ENCODE measurements around the gene IFITM1. TPM values are rescaled to one million over a fixed set of nuclear protein-coding genes. Genes with fewer than 3 reads are reported as not detected.
"Not testable (repeated sequence)": the region's sequence is repeated elsewhere in the genome, so short reads cannot be mapped to it uniquely, and the experiment has no call there.

Gene IFITM1
- total and polyA plus RNA-seq, 4 donors: 46.7 to 311 (median 183) TPM

DNA sequence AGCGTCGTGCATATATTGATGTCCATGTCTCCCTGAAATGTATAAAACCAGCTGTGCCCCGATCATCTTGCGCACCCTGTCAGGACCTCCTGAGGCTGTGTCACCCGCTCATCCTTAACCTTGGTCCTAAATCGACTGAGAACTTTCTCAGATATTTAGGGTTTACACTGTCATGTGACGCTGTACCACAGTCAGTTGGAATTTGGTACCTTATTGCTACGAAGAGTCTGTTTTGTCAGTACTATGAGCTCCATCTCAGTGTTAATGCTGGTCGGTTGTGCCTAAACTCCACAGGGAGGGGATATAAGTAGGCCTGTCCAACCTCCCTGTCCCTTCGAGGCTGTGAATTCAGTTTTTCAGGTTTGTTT lies 8.0 kb upstream of the IFITM1 start:
- no peak overlapping the region for H3K4me3 ChIP-seq (ENCODE audit: low read length in 2 of 2)
- no peaks in the 10 kb centered on the region for H3K9me3 ChIP-seq (ENCODE audit: control insufficient read depth, low read length)
- no peaks in the 10 kb centered on the region for H3K27me3 ChIP-seq (ENCODE audit: control insufficient read depth in 1 of 2, insufficient read depth in 2 of 2, low read length in 1 of 2)
- ATAC-seq (ENCODE audit: low FRiP score): no peak
- intact Hi-C loops (cut with DNase I): loop anchor here (5.0 to 10.0 kb wide), 2 partner anchors 46 to 71 kb away; partner anchors contain the start of genes PSMD13 (in 1 of the 2) and SIRT3 (in 1 of the 2)
- WGBS, 2 donors: 92 to 93% methylated on average over 10 of the region's 10 CpGs
- H3K27ac ChIP-seq (ENCODE audit: low read depth in 1 of 2, low read length in 2 of 2): no peak overlapping the region
- H3K4me1 ChIP-seq (ENCODE audit: control insufficient read depth in 1 of 2, insufficient read depth in 2 of 2, low read length in 2 of 2): no peaks in the 10 kb centered on the region
- DNase-seq: no peak
- no peaks in the 10 kb centered on the region for H3K36me3 ChIP-seq (ENCODE audit: control insufficient read depth in 1 of 2, insufficient read depth in 2 of 2, low read length in 1 of 2)

- Histone ChIP-seq H3K4me1 (ENCODE audit: control insufficient read depth in 1 of 2, insufficient read depth in 2 of 2, low read length in 2 of 2) (no peaks in the 10 kb centered on the region), H3K4me3 (ENCODE audit: low read length in 2 of 2) (no peak overlapping the region), H3K27ac (ENCODE audit: low read depth in 1 of 2, low read length in 2 of 2) (no peak overlapping the region), H3K9me3 (ENCODE audit: control insufficient read depth, low read length) (no peaks in the 10 kb centered on the region), H3K27me3 (ENCODE audit: control insufficient read depth in 1 of 2, insufficient read depth in 2 of 2, low read length in 1 of 2) (no peaks in the 10 kb centered on the region), H3K36me3 (ENCODE audit: control insufficient read depth in 1 of 2, insufficient read depth in 2 of 2, low read length in 1 of 2) (no peaks in the 10 kb centered on the region)
- WGBS, 2 donors: 96 to 98% methylated on average over 17 of the region's 17 CpGs
- ATAC-seq (ENCODE audit: low FRiP score) (no peak), DNase-seq (no peak)
- intact Hi-C loops (cut with DNase I): loop anchor here (5.0 to 10.0 kb wide), 2 partner anchors 45 to 72 kb away; partner anchors contain the start of genes PSMD13 (in 1 of the 2) and SIRT3 (in 1 of the 2)
These were observed 7.0 kb upstream of the IFITM1 start for GRCh38 chr11:306645-307371.

DNA sequence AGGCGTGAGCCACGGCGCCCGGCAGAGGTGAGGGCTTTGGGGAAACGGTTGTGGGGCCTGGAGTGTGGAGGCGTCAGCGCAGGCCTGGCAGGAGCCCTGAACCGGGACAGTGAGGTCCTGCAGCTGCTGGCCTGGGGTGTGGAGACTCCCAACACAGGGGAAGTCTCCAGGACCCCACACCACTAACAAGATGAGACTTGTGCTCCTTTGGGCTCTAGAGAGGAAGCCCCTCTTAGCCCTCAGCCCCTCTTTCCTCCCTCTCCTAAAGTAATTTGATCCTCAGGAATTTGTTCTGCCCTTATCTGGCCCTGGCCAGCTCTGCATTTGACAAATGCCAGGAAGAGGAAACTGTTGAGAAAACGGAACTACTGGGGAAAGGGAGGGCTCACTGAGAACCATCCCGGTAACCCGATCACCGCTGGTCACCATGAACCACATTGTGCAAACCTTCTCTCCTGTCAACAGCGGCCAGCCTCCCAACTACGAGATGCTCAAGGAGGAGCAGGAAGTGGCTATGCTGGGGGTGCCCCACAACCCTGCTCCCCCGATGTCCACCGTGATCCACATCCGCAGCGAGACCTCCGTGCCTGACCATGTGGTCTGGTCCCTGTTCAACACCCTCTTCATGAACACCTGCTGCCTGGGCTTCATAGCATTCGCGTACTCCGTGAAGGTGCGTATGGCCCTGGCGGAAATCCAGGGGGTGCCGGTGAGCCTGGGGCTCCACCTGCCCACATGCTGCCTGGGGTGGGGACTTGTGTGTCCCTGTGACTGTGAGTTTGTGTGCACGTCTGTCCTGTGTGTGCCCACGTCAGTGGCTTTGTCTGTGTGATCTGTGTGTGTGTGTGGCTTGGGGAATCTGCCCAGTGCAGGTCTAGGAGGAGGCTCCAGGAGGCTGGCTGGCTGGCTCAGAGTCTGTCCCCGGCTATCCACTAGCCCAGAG lies 5.8 kb upstream of the IFITM1 start, which contains the start of gene IFITM2:
Gene IFITM2 (plus strand): TSS at position 51 of the 943 bp plus-strand sequence. CDS start 377 bp downstream, at position 428.
- peak; percentile 75 for ATAC-seq (ENCODE audit: low FRiP score)
- H3K9me3 ChIP-seq (ENCODE audit: control insufficient read depth, low read length); H3K4me1 ChIP-seq (ENCODE audit: control insufficient read depth in 1 of 2, insufficient read depth in 2 of 2, low read length in 2 of 2); H3K36me3 ChIP-seq (ENCODE audit: control insufficient read depth in 1 of 2, insufficient read depth in 2 of 2, low read length in 1 of 2); H3K27me3 ChIP-seq (ENCODE audit: control insufficient read depth in 1 of 2, insufficient read depth in 2 of 2, low read length in 1 of 2): not testable (repeated sequence)
- WGBS, 2 donors: 10 to 18% methylated on average over 21 to 28 of the region's 28 CpGs
- intact Hi-C loops (cut with DNase I): loop anchor here (2.0 to 10.0 kb wide), 3 partner anchors 44 to 73 kb away; partner anchors contain the start of genes PSMD13 (in 1 of the 2) and SIRT3 (in 1 of the 2)
- DNase-seq: peak; percentile 86 to 90
- H3K4me3 ChIP-seq (ENCODE audit: low read length in 2 of 2): peak within 1 kb of the TSS in 1 of 2 donors; percentile 76
- peak within 1 kb of the TSS; percentile 10 to 34 for H3K27ac ChIP-seq (ENCODE audit: low read depth in 1 of 2, low read length in 2 of 2)

DNA sequence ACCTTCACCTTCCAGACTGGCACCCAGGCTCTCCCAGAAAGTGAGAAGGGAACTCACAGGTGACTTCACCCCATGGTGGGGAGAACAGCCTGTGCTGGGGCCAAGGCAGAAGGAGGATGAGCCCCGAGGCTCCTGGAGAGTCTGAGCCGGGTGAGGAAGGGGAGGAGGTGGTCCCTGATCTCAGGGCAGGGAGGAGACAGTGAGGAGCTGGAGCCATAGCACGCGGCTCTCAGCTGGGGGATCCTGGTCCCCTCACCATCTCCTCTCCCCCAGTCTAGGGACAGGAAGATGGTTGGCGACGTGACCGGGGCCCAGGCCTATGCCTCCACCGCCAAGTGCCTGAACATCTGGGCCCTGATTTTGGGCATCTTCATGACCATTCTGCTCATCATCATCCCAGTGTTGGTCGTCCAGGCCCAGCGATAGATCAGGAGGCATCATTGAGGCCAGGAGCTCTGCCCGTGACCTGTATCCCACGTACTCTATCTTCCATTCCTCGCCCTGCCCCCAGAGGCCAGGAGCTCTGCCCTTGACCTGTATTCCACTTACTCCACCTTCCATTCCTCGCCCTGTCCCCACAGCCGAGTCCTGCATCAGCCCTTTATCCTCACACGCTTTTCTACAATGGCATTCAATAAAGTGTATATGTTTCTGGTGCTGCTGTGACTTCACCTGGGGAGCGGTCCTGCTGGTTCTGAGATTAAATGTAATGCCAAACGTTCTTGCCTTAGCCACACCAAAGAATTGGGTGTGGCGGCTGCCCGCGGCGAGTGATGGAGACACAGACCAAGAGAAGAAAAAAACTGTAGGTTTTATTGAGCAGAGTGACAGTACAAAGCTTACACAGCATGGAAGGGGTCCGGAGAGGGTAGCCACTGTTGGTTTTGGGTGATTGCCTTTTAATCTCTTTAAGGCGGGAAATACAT lies 4.8 kb upstream of the IFITM1 start:
- Histone ChIP-seq H3K27ac (ENCODE audit: low read depth in 1 of 2, low read length in 2 of 2) (peak overlapping the region in 1 of 2 donors; percentile 12), H3K4me3 (ENCODE audit: low read length in 2 of 2) (peak overlapping the region in 1 of 2 donors; percentile 46)
- H3K36me3 ChIP-seq (ENCODE audit: control insufficient read depth in 1 of 2, insufficient read depth in 2 of 2, low read length in 1 of 2); H3K9me3 ChIP-seq (ENCODE audit: control insufficient read depth, low read length); H3K4me1 ChIP-seq (ENCODE audit: control insufficient read depth in 1 of 2, insufficient read depth in 2 of 2, low read length in 2 of 2); DNase-seq; H3K27me3 ChIP-seq (ENCODE audit: control insufficient read depth in 1 of 2, insufficient read depth in 2 of 2, low read length in 1 of 2): not testable (repeated sequence)
- peak; percentile 2 for ATAC-seq (ENCODE audit: low FRiP score)
- WGBS, 2 donors: 73% methylated on average over 21 to 24 of the region's 24 CpGs
- intact Hi-C loops (cut with DNase I): loop anchor here (2.0 to 10.0 kb wide), 3 partner anchors 43 to 74 kb away; partner anchors contain the start of genes PSMD13 (in 1 of the 2) and SIRT3 (in 1 of the 2)

GRCh38 chr11:309979-310572 lies 3.8 kb upstream of the IFITM1 start:
- H3K27me3 ChIP-seq (ENCODE audit: control insufficient read depth in 1 of 2, insufficient read depth in 2 of 2, low read length in 1 of 2); DNase-seq; H3K4me1 ChIP-seq (ENCODE audit: control insufficient read depth in 1 of 2, insufficient read depth in 2 of 2, low read length in 2 of 2); H3K36me3 ChIP-seq (ENCODE audit: control insufficient read depth in 1 of 2, insufficient read depth in 2 of 2, low read length in 1 of 2); H3K9me3 ChIP-seq (ENCODE audit: control insufficient read depth, low read length): not testable (repeated sequence)
- H3K27ac ChIP-seq (ENCODE audit: low read depth in 1 of 2, low read length in 2 of 2): peak overlapping the region in 1 of 2 donors; percentile 13
- peak overlapping the region; percentile 39 to 46 for H3K4me3 ChIP-seq (ENCODE audit: low read length in 2 of 2)
- peak; percentile 5 for ATAC-seq (ENCODE audit: low FRiP score)
- WGBS, 2 donors: 0 to 2% methylated on average over 5 of the region's 18 CpGs
- intact Hi-C loops (cut with DNase I): loop anchor here (2.0 to 10.0 kb wide), 3 partner anchors 42 to 75 kb away; partner anchors contain the start of genes PSMD13 (in 1 of the 2) and SIRT3 (in 1 of the 2)

DNA sequence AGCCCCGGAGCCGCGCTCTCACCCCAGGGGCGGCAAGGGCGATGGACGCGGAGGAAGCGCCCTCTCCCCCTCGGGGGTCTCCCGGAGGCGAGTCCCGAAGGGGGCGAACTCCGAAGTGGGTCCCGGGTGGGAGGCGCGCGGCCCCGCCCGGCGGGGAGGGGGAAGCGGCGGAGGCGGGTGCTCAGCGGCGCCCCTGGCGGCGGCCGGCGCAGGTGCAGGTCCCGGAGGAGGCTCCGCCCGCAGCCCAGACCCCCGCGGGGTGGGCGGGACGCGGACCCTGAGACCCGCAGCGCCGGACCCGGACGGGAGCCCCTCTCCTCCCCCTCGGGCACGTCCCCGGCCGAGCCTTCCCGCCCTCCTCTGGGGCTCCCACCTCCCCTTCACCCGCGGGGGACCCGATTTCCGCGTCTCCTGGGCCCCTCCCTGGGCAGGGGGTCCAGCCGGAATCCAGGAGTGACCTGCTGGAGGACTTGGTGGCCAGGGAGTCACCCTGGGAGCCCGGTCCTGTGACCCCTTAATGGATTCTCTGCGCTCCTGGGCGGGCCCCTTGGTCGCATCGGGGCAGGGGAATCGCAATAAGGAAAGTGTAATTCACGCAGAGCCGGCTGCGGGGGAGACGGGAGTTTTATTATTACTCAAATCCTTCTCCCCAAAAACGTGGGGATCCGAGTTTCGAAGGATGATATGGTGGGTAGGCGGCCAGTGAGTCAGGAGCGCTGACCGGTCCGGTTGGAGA lies 2.7 kb upstream of the IFITM1 start:
- H3K4me1 ChIP-seq (ENCODE audit: control insufficient read depth in 1 of 2, insufficient read depth in 2 of 2, low read length in 2 of 2); H3K36me3 ChIP-seq (ENCODE audit: control insufficient read depth in 1 of 2, insufficient read depth in 2 of 2, low read length in 1 of 2); H3K27me3 ChIP-seq (ENCODE audit: control insufficient read depth in 1 of 2, insufficient read depth in 2 of 2, low read length in 1 of 2); H3K4me3 ChIP-seq (ENCODE audit: low read length in 2 of 2); H3K9me3 ChIP-seq (ENCODE audit: control insufficient read depth, low read length); H3K27ac ChIP-seq (ENCODE audit: low read depth in 1 of 2, low read length in 2 of 2); DNase-seq; intact Hi-C loops (cut with DNase I): not testable (repeated sequence)
- peak; percentile 87 for ATAC-seq (ENCODE audit: low FRiP score)
- 2 to 11% methylated on average over 5 to 10 of the region's 71 CpGs for WGBS, 2 donors

DNA sequence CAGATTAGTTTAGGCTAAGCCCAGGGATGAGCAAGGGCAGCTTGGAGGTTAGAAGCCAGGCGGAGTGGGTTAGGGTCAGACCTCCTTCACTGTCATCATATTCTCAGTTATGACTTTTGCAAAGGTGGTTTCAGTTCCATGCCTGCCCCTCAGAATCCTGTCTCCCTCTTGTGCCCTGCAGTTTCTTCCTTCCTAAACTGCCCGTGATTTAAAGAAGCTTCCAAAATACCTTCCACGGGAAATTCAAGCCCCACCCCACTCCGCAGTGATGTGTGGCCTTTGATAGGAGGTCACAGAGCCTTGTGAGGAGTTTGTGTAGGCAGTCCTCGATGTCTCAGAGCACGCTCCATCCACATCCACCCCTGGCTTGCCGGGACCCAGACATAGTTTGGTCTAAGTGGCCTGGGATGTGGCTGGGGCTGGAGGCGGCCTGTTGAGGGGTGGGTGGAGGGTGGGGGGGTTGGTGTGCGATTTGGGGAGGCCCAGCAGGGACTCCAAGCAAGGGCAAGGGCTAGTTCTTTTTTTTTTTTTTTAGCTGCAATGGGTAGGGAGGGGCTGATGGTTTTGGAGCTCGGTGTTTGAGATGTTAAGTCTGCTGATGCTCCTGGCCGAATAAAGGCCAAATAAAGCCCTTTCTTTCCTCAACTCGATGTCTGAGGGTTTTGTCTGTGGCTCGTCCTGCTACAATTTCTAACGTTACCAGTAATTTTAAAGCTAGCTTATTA lies 1.6 kb upstream of the IFITM1 start:
- intact Hi-C loops (cut with DNase I): no loop called here
- H3K4me1 ChIP-seq (ENCODE audit: control insufficient read depth in 1 of 2, insufficient read depth in 2 of 2, low read length in 2 of 2): no peaks in the 10 kb centered on the region
- WGBS, 2 donors: 78 to 82% methylated on average over 14 of the region's 14 CpGs
- no peaks in the 10 kb centered on the region for H3K9me3 ChIP-seq (ENCODE audit: control insufficient read depth, low read length)
- no peak overlapping the region for H3K27ac ChIP-seq (ENCODE audit: low read depth in 1 of 2, low read length in 2 of 2)
- DNase-seq: peak in 1 of 2 donors; percentile 41
- H3K36me3 ChIP-seq (ENCODE audit: control insufficient read depth in 1 of 2, insufficient read depth in 2 of 2, low read length in 1 of 2): no peaks in the 10 kb centered on the region
- no peak overlapping the region for H3K4me3 ChIP-seq (ENCODE audit: low read length in 2 of 2)
- ATAC-seq (ENCODE audit: low FRiP score): no peak
- H3K27me3 ChIP-seq (ENCODE audit: control insufficient read depth in 1 of 2, insufficient read depth in 2 of 2, low read length in 1 of 2): no peaks in the 10 kb centered on the region

Measured in aorta (tissue), 5 donors.